Measurements from ENCODE around the gene ACVR1B. TPM values are rescaled to one million over a fixed set of nuclear protein-coding genes. Genes with fewer than 3 reads are reported as not detected.
A peak's percentile ranks its signal among the peaks of the same experiment; 100 is the strongest.

Gene ACVR1B
- total RNA-seq, 1 donor from 2014 or later, result 23.6 TPM

DNA sequence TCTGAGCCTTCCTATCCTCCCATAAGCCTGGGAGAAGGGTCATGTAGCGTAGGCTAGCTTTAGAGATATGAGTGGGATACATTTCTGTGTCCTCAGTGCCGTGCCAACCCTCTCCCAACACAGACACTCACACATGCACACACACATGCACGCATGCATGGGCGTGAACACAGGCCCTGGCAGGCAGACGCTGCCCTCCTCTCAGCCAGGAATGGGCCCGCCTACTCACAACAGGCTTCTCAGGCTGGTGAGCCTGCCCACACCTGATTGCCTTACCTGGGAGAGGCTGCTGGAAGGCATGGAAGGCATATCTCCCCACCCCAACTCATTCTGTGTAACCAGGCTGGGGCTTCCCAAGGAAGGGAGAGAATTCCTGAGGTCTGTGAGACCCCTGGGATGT, 12.8 kb upstream of the ACVR1B start:
- no peak overlapping the region for H3K27ac ChIP-seq
- intact Hi-C loops (cut with DNase I), result no loop called here

DNA sequence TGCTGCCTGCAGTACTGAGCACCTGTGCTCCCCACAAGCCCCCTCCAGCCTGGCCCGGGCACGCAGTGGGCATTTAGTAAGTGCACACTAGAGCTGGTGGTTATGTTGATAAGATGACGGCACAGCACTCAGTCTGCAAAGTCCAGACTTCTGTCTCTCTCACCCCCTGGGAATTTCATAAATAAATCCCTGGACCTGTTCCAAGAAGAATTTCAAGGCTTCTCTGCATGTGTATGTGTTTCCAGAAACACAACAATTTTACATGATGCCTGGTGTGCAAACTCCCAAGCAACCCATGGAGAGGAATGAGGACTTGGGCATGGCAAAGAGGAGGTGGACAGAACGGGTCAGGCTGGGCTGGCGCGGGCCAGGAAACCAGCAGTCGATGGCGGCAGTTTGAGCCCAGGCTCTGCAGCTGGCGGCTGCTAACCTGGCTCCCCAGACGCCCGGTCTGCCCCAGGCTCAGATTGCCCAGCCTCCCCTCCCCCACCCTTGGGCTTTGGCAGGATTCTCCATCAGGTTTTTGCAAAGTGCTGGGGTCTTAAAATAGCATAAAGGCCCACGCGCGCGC, 10.4 kb upstream of the ACVR1B start:
- Histone ChIP-seq H3K27me3 (no peaks in the 10 kb centered on the region), H3K27ac (no peak overlapping the region), H3K9me3 (peaks cover 6% of the 10 kb centered on the region), H3K4me3 (no peak overlapping the region), H3K36me3 (no peaks in the 10 kb centered on the region), H3K4me1 (peaks cover 20% of the 10 kb centered on the region)
- peak in 1 of 2 donors; percentile 42 for DNase-seq (ENCODE audit: extremely low spot score in 2 of 2)
- TF ChIP-seq, protein P1, sequence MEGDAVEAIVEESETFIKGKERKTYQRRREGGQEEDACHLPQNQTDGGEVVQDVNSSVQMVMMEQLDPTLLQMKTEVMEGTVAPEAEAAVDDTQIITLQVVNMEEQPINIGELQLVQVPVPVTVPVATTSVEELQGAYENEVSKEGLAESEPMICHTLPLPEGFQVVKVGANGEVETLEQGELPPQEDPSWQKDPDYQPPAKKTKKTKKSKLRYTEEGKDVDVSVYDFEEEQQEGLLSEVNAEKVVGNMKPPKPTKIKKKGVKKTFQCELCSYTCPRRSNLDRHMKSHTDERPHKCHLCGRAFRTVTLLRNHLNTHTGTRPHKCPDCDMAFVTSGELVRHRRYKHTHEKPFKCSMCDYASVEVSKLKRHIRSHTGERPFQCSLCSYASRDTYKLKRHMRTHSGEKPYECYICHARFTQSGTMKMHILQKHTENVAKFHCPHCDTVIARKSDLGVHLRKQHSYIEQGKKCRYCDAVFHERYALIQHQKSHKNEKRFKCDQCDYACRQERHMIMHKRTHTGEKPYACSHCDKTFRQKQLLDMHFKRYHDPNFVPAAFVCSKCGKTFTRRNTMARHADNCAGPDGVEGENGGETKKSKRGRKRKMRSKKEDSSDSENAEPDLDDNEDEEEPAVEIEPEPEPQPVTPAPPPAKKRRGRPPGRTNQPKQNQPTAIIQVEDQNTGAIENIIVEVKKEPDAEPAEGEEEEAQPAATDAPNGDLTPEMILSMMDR (IDR thresholded peaks at IDR 0.05), result no peak
- TF ChIP-seq POLR2AphosphoS5 (IDR thresholded peaks at IDR 0.05; ENCODE audit: insufficient read depth in 1 of 2, low read depth in 1 of 2) (no peak), POLR2A (IDR thresholded peaks at IDR 0.05) (no peak)
- intact Hi-C loops (cut with DNase I), result no loop called here

More for the DNA sequence above, 12.8 kb upstream of the ACVR1B start:
- Histone ChIP-seq H3K4me1 (peaks cover 20% of the 10 kb centered on the region), H3K4me3 (no peak overlapping the region), H3K36me3 (no peaks in the 10 kb centered on the region), H3K9me3 (no peaks in the 10 kb centered on the region), H3K27me3 (no peaks in the 10 kb centered on the region)
- DNase-seq (ENCODE audit: extremely low spot score in 2 of 2), result no peak
- TF ChIP-seq, protein P1 (IDR thresholded peaks at IDR 0.05), result no peak
- peak in 1 of 2 donors; percentile 34 for TF ChIP-seq POLR2AphosphoS5 (IDR thresholded peaks at IDR 0.05; ENCODE audit: insufficient read depth in 1 of 2, low read depth in 1 of 2)
- no peak for TF ChIP-seq POLR2A (IDR thresholded peaks at IDR 0.05)

DNA sequence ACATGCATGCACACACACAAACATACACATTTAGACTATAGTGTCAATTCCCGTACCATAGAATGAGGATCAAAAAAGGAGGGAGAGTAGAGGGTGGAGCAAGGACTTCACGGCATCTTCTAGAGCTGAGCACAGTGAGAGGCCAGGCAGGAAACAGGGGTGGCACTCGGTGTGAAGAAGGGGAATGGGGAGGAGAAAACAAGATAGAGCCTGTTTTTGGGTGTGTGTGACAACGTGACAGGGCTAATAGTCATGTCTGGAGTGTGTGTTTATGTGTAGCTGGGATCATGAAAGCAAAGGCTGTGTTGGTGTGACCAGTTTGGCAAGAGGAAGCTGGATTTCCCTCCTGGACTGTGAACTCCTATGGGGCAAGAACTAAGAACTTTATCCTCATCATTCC, 9.9 kb upstream of the ACVR1B start:
- Histone ChIP-seq H3K4me1 (peaks cover 20% of the 10 kb centered on the region), H3K9me3 (peaks cover 6% of the 10 kb centered on the region), H3K27ac (peak overlapping the region; percentile 61), H3K36me3 (no peaks in the 10 kb centered on the region), H3K4me3 (no peak overlapping the region), H3K27me3 (no peaks in the 10 kb centered on the region)
- intact Hi-C loops (cut with DNase I), result no loop called here
- no peak for TF ChIP-seq POLR2A (IDR thresholded peaks at IDR 0.05)
- peak in 1 of 2 donors; percentile 55 for TF ChIP-seq POLR2AphosphoS5 (IDR thresholded peaks at IDR 0.05; ENCODE audit: insufficient read depth in 1 of 2, low read depth in 1 of 2)
- TF ChIP-seq, protein P1 (IDR thresholded peaks at IDR 0.05), result no peak
- peak in 1 of 2 donors; percentile 75 for DNase-seq (ENCODE audit: extremely low spot score in 2 of 2)

DNA sequence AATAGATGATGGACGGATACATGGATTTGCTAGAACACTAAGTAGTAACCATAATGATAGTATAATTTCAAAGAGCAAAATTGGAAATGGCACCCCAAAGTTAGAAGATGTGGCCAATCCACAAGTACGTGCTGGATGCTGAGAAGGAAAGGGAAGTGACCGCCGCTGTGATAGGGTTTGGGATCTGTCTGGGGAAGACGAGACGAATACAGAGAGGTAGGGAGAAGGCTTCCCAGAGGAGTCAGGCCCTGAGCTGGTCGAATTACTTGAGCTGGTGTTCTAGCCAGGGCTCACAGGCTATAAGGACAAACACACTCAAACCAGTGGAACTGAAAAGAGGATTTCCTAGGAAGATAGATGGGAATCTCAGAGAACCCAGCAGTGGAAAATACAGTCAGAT, 9.4 kb upstream of the ACVR1B start:
- peak overlapping the region; percentile 61 for H3K27ac ChIP-seq
- peaks cover 6% of the 10 kb centered on the region for H3K9me3 ChIP-seq
- DNase-seq (ENCODE audit: extremely low spot score in 2 of 2), result peak in 1 of 2 donors; percentile 64
- no peak for TF ChIP-seq POLR2AphosphoS5 (IDR thresholded peaks at IDR 0.05; ENCODE audit: insufficient read depth in 1 of 2, low read depth in 1 of 2)
- TF ChIP-seq, protein P1 (IDR thresholded peaks at IDR 0.05), result no peak
- no peak for TF ChIP-seq POLR2A (IDR thresholded peaks at IDR 0.05)
- no peaks in the 10 kb centered on the region for H3K36me3 ChIP-seq
- intact Hi-C loops (cut with DNase I), result no loop called here
- no peak overlapping the region for H3K4me3 ChIP-seq
- H3K4me1 ChIP-seq, result peaks cover 20% of the 10 kb centered on the region
- no peaks in the 10 kb centered on the region for H3K27me3 ChIP-seq

DNA sequence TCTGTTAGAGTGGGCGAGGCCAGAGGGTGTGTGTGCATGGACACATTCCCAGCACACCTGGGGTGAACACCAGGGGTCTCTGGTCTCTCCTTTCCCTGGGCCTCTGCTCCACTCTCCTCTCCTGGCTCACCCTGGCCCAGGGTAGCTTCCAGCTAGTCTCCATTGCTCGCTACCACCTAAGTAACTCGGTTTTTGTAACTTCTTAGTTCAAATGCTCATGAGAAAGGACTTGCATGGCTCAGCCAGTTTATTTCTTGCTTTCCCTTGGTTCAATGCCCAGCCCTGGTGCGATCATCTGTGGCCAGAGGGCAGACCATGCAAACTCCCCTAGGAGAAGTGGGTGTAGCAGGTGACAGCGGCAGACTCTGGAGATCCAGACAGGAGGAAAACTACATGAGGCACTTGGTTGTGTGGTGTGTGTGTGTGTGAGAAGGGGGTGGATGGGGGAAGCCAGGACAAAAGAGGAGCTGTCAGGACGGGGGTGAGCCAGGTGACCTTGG, 8.9 kb upstream of the ACVR1B start:
- intact Hi-C loops (cut with DNase I), result no loop called here
- peak in 1 of 2 donors; percentile 34 for DNase-seq (ENCODE audit: extremely low spot score in 2 of 2)
- H3K4me3 ChIP-seq, result no peak overlapping the region
- TF ChIP-seq POLR2AphosphoS5 (IDR thresholded peaks at IDR 0.05; ENCODE audit: insufficient read depth in 1 of 2, low read depth in 1 of 2) (no peak), POLR2A (IDR thresholded peaks at IDR 0.05) (no peak)
- TF ChIP-seq, protein P1 (IDR thresholded peaks at IDR 0.05), result no peak
- H3K27ac ChIP-seq, result peak overlapping the region; percentile 61
- no peaks in the 10 kb centered on the region for H3K27me3 ChIP-seq
- peaks cover 6% of the 10 kb centered on the region for H3K9me3 ChIP-seq
- H3K4me1 ChIP-seq, result peaks cover 20% of the 10 kb centered on the region
- H3K36me3 ChIP-seq, result no peaks in the 10 kb centered on the region

All from vagina (tissue), 2 donors.